Activated CD4-positive, alpha-beta T cell treated with anti-CD3 and anti-CD28 coated beads, Interleukin-10, Interleukin-2, amounts not matched to agents 100 ng/mL and 50 ng/mL, durations not matched to agents 16 hours and 8 hours (primary cell): Measurements from ENCODE around the gene IQSEC1.

Experiments used
- DNase-seq: peaks from one replicate; pipeline ENCODE4 v3.0.0-alpha.2; 2020

The IQSEC1 gene

DNA sequence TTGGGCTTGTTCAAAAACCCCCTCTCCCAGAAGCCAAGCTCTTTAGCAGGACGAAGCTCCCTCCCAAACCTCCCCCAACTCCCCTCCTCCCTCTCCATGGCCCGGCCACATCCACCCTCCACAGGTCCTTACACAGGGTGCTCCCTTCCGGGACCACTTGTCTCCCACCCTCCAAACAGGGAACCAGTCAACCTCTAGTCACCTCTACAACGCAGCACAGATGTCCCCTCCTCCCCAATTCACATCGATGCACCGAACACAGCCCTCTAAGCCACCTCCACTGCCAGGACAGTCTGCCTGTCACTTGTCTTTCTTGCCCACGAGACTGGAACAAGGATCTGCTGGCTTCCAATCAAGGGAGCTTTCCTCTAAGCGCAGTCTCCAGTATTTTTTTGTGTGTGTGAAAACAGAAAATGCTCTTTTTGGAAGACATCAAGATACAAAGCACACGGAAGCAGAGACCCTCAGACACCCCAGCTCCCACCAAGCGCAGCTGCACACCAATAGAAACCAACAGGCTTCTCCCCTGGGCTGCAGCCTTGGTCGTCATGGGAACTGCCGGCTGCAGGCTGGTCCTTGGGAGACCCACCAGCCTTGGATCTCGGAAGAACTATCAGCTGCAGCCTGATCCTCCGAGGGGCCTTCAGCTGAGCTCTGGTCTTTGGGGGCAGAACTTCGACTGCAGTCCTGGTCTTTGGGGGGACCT lies 26.5 kb downstream of the IQSEC1 start:
- DNase-seq: no peak

GRCh38 chr3:13045904-13046568 lies 27.2 kb downstream of the IQSEC1 start:
- peak; percentile 11 for DNase-seq

- DNase-seq: no peak
Measured at GRCh38 chr3:13045241-13045903, 27.9 kb downstream of the IQSEC1 start.

DNA sequence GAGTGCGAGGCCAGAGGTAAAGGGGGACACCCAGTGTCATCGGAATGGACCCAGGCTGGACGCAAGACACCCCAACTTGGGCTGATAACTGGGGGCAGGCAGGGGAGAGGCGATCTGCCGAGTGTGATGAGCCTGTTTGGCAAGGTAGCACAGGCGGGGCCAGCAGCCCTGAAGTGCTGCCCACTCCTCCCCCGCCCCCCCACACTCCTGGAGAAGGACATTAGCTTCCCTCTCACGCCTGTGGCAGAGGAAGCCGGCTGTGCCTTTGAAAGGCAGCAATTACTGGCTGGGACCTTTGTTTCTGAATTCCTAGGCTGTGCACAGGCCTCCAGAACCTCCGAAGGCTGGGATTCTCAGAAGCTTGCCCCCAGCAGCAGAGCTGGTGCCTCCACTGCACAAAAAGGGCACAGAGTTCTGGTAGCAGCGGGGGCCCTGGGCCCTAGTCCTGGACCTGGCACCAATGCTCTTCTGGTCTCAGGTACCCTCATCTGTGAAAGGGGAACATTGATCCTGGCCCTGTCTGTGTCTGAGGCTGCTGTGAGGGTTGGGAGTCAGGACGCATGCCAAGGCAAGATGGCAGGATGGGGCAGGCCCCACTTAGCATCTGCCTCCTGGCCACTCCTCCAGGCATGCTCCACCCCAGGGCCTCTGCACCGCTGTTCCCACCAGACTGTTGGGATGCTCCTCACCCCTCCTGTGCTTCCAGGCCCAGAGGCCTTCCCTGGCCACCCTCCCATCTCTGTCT lies 28.6 kb downstream of the IQSEC1 start:
- no peak for DNase-seq

- DNase-seq: no peak
Measured at GRCh38 chr3:13043656-13044055, 29.6 kb downstream of the IQSEC1 start.

DNA sequence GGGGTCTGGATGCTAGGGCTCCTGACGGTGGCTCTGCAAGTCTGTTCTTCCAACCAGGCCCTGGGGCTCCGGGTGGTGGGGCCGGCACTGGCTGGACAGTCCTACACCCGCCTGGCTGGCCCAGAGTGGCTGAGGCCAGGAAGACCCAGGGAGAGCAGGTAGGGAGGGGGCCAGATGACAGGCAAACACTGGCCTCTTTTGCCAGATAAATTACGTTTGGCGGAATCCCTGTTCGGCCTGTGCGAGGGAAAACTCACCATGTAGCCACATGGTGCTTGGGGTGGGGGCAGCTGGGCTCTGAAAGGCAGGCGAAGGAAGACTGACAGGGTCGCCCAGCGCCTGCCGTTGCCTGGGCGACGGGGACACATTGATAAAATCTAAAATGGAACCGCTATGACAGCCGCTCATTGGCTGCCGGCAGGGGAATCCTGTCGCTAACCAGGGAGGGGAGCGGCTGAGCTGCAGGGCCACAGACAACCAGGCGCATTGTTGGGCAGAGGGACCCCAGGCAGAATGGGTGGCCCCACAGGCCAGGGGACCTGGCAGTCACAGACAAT lies 30.4 kb downstream of the IQSEC1 start:
- no peak for DNase-seq

DNA sequence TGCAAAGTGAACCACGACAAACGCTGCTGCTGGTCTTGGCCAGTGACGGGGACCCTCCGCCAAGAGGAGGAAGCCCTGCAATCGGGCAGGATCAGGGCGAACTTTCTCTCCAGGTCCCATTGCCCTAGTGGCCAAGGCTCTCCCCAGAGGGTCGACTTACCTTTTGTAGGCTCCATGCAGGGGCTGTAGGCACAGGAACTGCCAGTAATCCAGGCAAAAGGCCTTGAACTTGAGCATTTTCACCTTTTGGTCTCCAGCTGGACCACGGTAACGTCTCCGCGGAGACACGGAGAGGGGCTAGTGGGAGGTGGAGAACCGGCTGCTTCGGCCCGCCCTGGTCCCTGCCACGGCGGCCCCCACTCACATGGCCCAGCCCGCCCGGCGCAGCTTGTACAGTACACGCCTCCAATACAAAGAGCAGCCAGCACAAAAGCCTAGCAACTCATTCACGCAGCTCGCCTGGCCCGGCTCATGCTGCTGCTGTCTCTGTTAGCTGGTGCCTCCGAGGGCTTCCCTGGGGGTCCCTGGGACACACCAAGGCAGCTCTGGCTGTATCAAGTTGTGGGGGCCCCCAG lies 31.0 kb downstream of the IQSEC1 start:
- no peak for DNase-seq

- no peak for DNase-seq
Measured at GRCh38 chr3:13041113-13041776, 32.0 kb downstream of the IQSEC1 start.

DNA sequence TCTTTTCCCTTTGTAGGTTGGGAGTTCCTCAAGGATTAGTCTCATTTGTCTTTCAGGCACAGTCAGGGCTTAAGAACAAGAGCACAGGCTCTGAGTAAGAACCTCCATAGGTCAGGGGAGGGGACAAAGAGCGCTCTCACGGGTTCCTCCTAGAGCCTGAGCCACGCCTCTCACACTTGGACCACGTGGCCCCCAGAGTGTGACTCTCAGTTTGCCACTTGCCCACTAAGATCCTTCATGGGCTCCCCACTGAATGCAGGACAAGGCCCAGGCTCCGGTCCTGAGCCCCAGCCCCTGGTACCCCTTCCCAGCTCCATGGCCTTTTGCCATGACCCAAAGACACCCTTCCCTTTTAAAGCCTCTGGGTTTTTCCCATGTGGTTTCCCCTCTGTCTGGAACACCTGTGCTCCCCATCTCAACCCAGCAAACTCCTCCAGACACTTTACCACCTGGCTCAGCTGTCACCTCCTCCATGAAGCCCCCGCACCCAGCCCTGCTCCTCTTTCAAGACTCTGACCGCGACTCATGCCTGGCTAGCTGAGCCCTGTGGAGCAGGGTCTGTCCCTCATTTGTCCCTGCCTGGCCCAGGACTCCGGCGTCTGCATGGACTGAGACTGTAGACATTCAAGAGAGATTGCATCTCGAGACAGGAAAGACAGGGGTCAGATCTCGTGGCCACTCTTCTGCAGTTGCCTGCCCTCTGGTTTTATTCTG lies 32.7 kb downstream of the IQSEC1 start:
- peak; percentile 34 for DNase-seq

GRCh38 chr3:13039213-13039896 lies 33.9 kb downstream of the IQSEC1 start:
- no peak for DNase-seq

DNA sequence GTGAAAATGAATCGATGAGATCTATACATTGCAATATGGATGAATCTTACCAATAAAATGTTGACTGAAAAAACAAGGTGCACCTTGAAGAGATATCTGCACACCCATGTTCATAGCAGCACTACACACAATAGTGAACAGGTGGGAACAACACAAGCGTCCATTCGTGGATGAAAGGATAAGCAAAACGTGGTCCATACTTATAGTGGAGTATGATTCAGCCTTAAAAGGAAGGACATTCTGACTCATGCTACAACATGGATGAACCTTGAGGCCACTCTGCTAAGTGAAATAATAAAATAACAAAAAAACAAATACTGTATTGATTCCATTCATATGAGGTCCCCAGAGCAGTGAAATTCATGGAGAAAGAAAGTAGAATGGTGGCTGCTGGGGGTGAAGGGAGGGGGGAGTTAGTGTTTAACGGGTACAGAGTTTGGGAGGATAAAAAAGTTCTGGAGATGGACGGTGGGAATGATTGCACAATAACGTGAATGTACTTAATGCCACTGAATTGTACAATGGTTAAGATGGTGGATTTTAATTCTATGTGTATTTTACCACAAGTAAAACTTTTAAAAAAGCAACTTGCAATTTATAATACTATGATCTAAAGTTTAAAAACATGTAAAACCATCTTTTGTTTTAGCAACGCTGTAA lies 35.6 kb downstream of the IQSEC1 start:
- DNase-seq: no peak

- DNase-seq: no peak
Measured at GRCh38 chr3:13034861-13035260, 38.4 kb downstream of the IQSEC1 start.

DNA sequence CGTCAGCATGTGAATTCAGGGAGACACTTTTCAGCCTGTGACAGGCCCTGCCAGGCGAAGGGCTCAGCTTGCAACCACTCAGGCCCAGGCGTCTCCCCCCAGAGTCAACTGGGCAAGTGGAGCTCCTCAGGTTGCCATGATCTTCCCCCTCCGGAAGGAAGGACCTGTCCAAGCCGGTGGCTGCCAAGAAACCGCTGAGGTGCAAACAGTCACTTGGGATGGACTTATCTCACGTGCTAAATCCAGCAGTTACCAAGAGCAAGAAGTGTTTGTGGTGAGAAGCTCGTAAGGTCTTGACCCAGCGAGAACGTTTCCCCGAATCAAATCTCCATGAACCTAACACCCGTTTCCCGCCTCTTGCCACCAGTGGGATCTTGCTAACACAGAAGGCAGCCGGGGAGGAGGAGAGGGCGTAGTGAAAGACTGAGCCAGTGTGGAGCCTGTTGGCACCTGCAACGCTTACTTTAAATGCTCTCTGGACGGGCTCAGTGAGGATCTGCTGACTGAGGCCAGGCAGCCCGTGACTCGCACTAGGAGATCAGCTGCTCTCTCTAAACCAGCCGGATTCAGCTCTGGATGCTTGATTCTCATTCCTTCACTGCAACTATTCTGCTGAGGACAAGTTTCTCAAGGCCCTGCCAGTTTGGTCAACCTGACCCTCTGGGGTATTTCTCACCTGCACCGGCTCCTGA lies 39.0 kb downstream of the IQSEC1 start:
- no peak for DNase-seq

DNA sequence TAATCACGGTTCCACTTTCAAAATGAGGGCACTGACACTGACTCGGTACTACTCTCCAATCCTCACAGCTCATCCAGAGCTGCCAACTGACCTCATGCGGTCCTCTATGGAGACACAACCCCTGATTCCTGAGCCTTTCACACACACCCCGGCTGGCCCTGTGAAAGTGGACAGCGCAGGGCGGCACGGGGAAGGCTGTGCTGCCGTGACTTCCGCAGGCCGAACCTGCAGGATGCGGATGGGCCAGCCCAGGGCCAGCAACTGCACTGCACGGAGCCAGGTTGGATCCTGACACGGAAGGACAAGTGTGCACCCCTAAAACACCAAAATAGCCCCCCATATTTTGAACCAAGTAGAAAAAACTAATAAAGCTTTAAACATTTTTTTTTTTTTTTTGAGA lies 41.0 kb downstream of the IQSEC1 start:
- no peak for DNase-seq

- no peak for DNase-seq
Measured at GRCh38 chr3:13031621-13032020, 41.6 kb downstream of the IQSEC1 start.

- DNase-seq: no peak
Measured at GRCh38 chr3:13030684-13031083, 42.5 kb downstream of the IQSEC1 start.

GRCh38 chr3:13028010-13028821 lies 45.0 kb downstream of the IQSEC1 start:
- no peak for DNase-seq

DNA sequence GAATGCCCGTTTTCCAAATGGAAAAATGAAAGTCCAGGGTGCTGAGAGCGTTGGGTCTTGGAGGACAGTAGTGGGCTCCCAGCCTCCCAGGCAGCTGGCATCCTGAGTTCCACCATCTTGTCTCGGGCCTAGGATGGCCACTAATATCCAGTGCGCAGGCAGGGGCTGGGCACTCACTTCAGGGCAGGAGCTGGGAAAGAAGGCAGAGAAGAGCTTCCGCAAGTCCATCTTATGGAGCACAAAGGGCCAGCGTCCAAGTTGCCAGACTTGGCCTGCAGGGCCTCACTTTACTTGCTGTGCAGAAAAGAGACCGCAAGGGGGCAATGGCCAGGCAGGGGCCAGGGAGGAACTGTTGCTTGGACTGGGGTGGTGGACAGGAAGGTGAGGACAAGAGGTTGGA lies 46.1 kb downstream of the IQSEC1 start:
- no peak for DNase-seq

GRCh38 chr3:13026534-13026933 lies 46.7 kb downstream of the IQSEC1 start:
- no peak for DNase-seq
